ENCODE results near the gene DIP2C.
A peak's percentile ranks its signal among the peaks of the same experiment; 100 is the strongest.
"Not testable (repeated sequence)": the region's sequence is repeated elsewhere in the genome, so short reads cannot be mapped to it uniquely, and the experiment has no call there.

The DIP2C gene

DNA sequence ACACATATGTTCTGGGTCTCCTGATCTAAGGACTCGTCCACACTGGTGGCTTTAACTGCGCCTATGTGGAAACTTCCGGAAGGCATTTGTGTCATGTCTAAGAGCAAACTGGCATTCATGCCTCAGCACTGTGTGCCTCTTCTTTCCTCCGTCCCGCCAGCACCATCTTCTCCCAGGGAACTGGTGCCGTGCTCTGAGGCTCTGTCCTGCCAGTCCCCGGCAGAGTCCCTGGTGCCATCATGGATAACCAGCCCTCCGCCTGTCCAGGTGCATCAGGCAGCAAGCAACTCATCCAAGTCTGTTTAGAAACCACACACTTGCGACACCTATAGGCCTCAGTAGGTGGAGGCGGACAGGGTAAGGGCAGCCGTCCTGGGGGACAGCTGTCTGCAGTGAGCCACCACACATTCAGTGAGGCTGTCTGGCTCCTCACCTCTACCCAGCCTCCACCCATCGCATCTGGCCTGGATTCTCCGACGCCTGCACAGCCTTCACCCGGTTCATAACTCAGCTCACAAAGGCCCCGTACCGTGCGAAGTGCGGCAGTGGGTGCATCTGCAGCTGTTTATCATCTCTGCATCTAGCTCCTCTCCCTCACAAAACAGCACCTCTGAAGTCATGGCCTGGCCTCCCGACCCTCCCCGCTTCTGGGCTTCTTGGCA is 162.7 kb downstream of the DIP2C start:
- no peak for DNase-seq

GRCh38 chr10:525565-526315 is 163.7 kb downstream of the DIP2C start:
- no peak for DNase-seq

DNA sequence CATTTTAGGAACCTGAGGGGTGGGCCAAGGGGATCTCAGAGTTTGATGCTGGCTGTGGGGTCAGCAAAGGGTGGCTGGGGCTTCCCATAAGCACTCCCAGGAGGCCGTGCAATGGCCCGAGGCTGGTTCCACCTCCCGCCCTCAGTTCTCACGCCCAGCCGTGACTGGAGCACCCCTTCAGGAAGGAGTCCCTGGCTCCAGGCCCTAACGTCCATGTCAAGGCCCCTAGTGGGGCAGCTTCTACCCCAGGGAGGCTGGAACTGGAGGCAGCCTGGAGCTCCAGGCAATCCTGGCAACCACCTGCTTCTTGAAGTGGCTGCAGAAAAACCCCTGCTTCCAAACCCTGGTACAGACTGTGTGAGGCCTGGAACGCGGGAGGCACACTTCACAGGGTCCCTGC is 165.5 kb downstream of the DIP2C start:
- DNase-seq: no peak

GRCh38 chr10:522350-522749 is 167.1 kb downstream of the DIP2C start:
- DNase-seq: no peak

- DNase-seq: no peak
These were observed 167.9 kb downstream of the DIP2C start for GRCh38 chr10:521261-522250.

- no peak for DNase-seq
These were observed 169.1 kb downstream of the DIP2C start for GRCh38 chr10:520402-520787.

DNA sequence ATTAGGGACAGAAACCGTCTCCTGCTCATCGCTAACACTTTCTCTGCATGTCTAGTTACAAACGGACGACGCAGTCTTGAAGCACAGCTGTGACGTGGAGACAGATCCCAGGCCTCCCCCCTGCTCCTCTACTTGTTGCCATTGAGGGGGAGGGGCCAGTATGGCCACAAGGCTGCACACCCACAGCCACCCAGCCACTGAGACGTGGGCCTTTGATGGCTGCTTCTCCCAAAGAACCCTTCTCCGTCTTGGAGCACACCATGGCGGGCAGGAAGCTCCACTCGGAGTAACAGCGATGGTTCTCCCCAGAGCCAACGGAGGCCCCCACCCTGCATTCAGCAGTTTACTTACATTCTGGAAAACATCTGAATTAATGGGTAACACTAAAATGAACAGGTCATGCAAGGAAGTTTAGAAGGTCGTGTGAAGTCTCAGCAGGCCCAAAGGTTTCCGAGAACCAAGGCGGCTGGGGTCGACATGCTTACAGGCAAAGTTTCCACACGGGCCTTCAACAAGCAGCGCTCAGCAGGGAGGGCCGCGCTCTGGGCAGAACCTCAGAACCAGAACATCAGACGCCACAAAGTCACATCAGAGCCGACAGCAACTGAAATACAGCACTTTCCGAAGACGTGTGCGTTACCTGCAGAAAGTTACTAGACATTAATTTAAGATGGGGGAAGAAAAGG is 169.6 kb downstream of the DIP2C start:
- DNase-seq: no peak

DNA sequence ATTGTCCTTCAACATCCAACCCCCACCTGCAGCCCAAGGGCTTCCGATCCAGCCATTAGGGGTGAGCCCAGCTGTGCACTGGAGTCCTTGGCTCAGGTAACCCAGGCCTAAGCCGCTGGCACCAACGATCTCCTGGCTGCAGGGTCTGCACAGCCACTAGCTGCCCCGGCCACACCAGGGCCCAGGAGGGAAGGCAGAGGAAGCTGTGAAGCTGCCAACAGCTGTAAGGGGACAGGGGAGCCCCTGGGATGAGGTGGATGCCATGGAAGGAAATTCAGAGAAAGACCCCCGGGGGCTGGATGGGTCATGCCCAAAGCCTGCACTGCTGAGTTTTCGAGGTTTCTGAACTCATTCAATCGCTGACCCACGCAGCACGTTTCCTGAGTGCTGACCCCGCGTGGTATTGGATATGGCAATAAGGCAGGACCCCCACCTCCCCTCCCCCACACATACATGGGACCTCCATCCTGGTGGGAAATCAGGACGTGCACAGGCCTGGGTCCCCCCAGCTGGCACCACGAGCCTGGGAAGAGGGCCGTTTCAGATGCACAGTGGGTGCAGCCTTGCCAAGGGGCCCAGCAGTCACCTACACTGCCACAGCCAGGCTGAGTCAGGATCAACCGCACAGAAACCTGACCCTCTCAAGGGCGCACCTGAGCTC is 170.3 kb downstream of the DIP2C start:
- no peak for DNase-seq

GRCh38 chr10:517872-518475 is 171.5 kb downstream of the DIP2C start:
- no peak for DNase-seq

DNA sequence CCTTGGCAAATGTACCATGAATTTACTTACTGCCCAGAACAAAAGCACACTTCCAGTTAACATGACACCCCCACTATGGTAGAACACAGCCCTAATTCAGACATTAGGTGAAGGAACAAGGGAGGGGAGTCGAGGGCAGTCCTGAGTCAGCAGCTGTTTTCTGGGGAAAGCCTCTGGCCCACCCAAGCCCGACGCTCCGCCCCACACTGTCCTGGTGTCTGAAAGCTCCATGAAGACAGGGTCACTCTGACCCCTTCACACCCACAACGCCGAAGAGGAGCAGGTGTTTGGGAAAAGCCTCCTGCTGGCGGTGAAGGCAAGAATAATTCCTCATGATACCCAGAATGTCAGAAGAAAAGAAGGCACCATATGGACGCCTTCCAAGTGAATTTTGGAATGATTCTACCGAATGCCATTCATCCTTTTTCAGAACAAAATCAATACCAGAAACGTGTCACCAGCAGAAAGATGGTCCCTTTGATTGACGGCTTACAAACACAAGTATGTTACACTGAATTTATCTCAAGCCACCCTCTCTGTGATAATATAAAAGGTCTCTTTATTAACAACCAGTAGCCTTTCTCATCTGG is 172.1 kb downstream of the DIP2C start:
- no peak for DNase-seq

- DNase-seq: no peak
These were observed 172.7 kb downstream of the DIP2C start for GRCh38 chr10:516764-517163.

- DNase-seq: no peak
These were observed 173.8 kb downstream of the DIP2C start for GRCh38 chr10:515674-516073.

GRCh38 chr10:514137-514671 is 175.3 kb downstream of the DIP2C start:
- no peak for DNase-seq

DNA sequence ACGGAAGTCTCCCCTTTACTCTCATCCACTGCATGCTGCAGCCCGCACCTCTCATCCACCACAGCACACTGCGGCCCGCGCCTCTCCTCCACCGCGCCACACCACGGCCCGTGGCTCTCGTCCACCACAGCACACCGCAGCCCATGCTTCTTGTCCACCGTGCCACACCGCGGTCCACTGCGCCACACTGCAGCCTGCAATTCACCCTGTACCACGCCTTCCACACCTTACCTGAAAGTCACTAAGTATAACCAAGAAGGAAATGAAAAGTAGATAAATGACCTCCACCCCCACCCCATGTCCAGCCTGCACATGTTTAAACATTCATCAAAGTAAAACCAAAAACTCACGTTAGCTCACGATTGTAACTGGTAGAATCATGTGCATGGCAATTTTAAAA is 176.1 kb downstream of the DIP2C start:
- no peak for DNase-seq

GRCh38 chr10:512661-513060 is 176.8 kb downstream of the DIP2C start:
- DNase-seq: not testable (repeated sequence)

GRCh38 chr10:511849-512191 is 177.6 kb downstream of the DIP2C start:
- DNase-seq: no peak

GRCh38 chr10:511101-511848 is 178.2 kb downstream of the DIP2C start:
- peak; percentile 92 to 94 for DNase-seq

GRCh38 chr10:510415-510881 is 179.0 kb downstream of the DIP2C start:
- DNase-seq: no peak

DNA sequence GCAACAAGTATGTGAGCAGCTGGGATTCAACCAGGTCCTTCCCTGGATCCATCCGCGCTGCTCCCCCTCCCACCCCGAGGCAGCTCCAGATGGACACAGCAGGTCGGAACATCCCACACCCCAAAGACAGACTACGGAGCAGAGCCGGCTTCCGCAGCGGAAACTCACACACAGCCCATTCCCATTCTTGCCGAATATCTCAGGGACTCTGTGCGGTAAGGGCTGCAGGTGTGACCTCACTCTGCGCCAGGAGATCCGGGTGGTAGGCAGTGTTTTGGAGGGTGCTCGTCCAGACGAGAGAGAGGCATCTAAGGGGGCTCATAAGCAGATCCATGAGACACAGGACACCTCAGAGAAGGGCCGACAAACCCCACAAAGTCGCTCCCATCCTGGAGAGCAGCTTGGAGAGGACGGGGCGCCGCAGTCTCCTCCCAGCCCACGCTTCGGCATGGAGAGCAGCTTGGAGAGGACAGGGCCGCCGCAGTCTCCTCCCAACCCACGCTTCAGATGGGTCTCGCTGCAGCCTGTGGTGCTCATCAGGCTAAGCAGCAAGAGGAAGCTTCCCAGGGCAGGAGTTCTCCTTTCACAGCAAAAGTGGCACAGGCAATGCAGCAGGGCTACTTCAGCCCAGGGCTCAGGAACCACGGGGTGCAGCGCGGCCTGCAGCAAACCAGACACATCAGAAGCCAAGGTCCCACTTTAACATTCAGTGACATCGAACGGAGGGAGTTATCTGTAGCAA is 179.9 kb downstream of the DIP2C start:
- DNase-seq: no peak

DNA sequence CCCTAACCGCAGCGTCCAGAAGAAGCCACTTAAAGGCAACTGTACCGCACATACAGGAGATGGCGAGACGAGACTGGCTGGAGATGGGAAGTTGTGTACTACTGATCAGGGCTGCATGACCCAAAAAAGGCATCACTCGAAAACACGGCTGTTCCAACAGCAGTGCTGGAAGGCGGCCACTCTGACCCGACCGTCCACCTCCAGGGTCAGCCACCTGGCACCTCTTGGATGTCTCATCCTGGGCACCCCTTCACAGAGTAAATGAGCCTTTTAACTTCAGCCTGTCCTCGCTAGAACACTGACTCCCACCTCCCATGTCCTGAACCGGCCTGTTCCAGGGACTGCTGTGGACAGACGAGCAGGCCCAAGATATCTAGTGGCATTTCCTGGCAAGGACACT is 180.7 kb downstream of the DIP2C start:
- no peak for DNase-seq
